K562 (cell line): ENCODE results near the gene GDF15. TPM values are rescaled to one million over a fixed set of nuclear protein-coding genes. Genes with fewer than 3 reads are reported as not detected.

ENCODE experiments used
- CBFA2T2 ChIP-seq: fragments of 450-650 bp; conservative IDR thresholded peaks from 2 replicates; pipeline ENCODE4 v1.6.1; 2017; ENCODE audit warnings: mild to moderate bottlenecking
- E2F3 ChIP-seq: fragments of 250-450 bp; sonication (Bioruptor Pico); IDR thresholded peaks from 2 replicates; pipeline ENCODE4 v1.4.0; 2020; ENCODE audit warnings: mild to moderate bottlenecking
- ELK3 ChIP-seq: fragments of 450-650 bp; formaldehyde crosslinking; IDR thresholded peaks from 2 replicates; pipeline ENCODE4 v1.4.0; 2020; ENCODE audit warnings: mild to moderate bottlenecking
- GABPB1 ChIP-seq: sonication (generic); formaldehyde crosslinking; IDR thresholded peaks from 2 replicates; pipeline ENCODE4 v1.8.0; 2022; ENCODE audit warnings: mild to moderate bottlenecking, missing genetic modification reagents
- KAT7 ChIP-seq: sonication (generic); formaldehyde crosslinking; IDR thresholded peaks from 2 replicates; pipeline ENCODE4 v1.8.0; 2022; ENCODE audit warnings: missing genetic modification reagents, mild to moderate bottlenecking, borderline replicate concordance
- NR2C1 ChIP-seq, 2 experiments: fragments of 450-650 bp; IDR thresholded peaks; 2 replicates each; pipeline ENCODE4 v1.6.1; 2017; ENCODE audit warnings: mild to moderate bottlenecking in 2 of 2, antibody characterized with exemption in 1 of 2, inconsistent platforms in 1 of 2, missing compliant biosample characterization in 1 of 2, missing genetic modification characterization in 1 of 2
- PCBP1 ChIP-seq: fragments of 200-400 bp; formaldehyde crosslinking; IDR thresholded peaks from 2 replicates; pipeline ENCODE4 v1.6.1; 2018; ENCODE audit warnings: mild to moderate bottlenecking, low read depth, low read length; ENCODE audit not compliant: poor library complexity, severe bottlenecking
- POLR2G ChIP-seq: fragments of 200-400 bp; formaldehyde crosslinking; IDR thresholded peaks from 2 replicates; pipeline ENCODE4 v1.6.1; 2017; ENCODE audit warnings: low read depth, mild to moderate bottlenecking, antibody characterized with exemption, low read length, moderate library complexity
- RCOR1 ChIP-seq, 2 experiments: IDR thresholded peaks; 2 replicates each; pipeline ENCODE4 v1.6.1; 2012; ENCODE audit warnings: low read depth in 2 of 2, low read length in 2 of 2, borderline replicate concordance in 1 of 2, improper control_type of control experiment in 1 of 2
- ZBED1 ChIP-seq: IDR thresholded peaks from 2 replicates; pipeline ENCODE4 v1.6.1; 2014
- ZBTB40 ChIP-seq, 2 experiments: fragments of 450-650 bp in 1 of 2; sonication (generic) in 1 of 2; formaldehyde crosslinking in 1 of 2; IDR thresholded peaks; 2 replicates each; pipeline versions ENCODE4 v1.7.1 to v1.9.0; 2016 to 2022; ENCODE audit warnings: inconsistent platforms in 1 of 2, mild to moderate bottlenecking in 1 of 2, missing genetic modification reagents in 1 of 2
- ZC3H11A ChIP-seq: IDR thresholded peaks from 2 replicates; pipeline ENCODE4 v1.6.1; 2012; ENCODE audit warnings: low read depth, low read length, improper control_type of control experiment
- ZNF174 ChIP-seq: fragments of 250-450 bp; sonication (Bioruptor Pico); IDR thresholded peaks from 2 replicates; pipeline ENCODE4 v1.4.0; 2020; ENCODE audit warnings: mild to moderate bottlenecking
- ZNF280A ChIP-seq: fragments of 450-650 bp; IDR thresholded peaks from 2 replicates; pipeline ENCODE4 v1.6.1; 2018; ENCODE audit warnings: mild to moderate bottlenecking, low read depth; ENCODE audit not compliant: partially characterized antibody
- ZNF77 ChIP-seq: fragments of 250-450 bp; sonication (Bioruptor Pico); IDR thresholded peaks from 2 replicates; pipeline ENCODE4 v1.5.0; 2020
- polyA plus RNA-seq, 8 experiments: library from polyadenylated mRNA; depleted of rRNA in 4 of 8; stranded (reverse) in 5 of 8; unstranded in 3 of 8; fragments of >200 nt; fragmentation: Nextera tagmentation in 2 of 8; fragmentation: Illumina TruSeq in 1 of 8; extraction: Ambion mirVana in 2 of 8; extraction: Trizol in 1 of 8; gene quantifications; 2 replicates each; pipeline versions ENCODE4 v1.2.1 to v1.2.3, GENCODE V29; 2011 to 2014; ENCODE audit warnings: inconsistent platforms in 1 of 8, missing spikeins in 1 of 8
- total RNA-seq, 7 experiments: library from RNA; depleted of rRNA in 6 of 7; stranded (reverse); fragments of >200 nt in 6 of 7; fragmentation: Illumina TruSeq in 2 of 7; extraction: Trizol in 2 of 7; gene quantifications; 2 replicates each; pipeline versions ENCODE4 v1.2.1 to v1.2.3, GENCODE V29; 2011 to 2021; ENCODE audit warnings: low replicate concordance in 1 of 7

The GDF15 gene
- total and polyA plus RNA-seq, 9 of the 15 experiments (the other 6 are each of a cell fraction or from before 2014, with no cell fraction given), result 2.3 to 82.4 (median 12.5) TPM

GRCh38 chr19:18433015-18433691 is 47.2 kb downstream of the GDF15 start (continued):
- TF ChIP-seq ZNF280A, result no peak
- TF ChIP-seq ZNF174, result no peak
- TF ChIP-seq ZBTB40 (IDR thresholded peaks at IDR 0.05), result 0 out of 2 replicates have a peak, but pooled peaks have one; percentile 31
- no peak for TF ChIP-seq ZBTB40 (CRISPR knock-in tag; IDR thresholded peaks at IDR 0.05)
- no peak for TF ChIP-seq ZNF77 (CRISPR knock-in tag)
- TF ChIP-seq PCBP1, result no peak
- peak; percentile 74 for TF ChIP-seq GABPB1 (CRISPR knock-in tag)
- no peak for TF ChIP-seq NR2C1 (IDR thresholded peaks at IDR 0.05)
- TF ChIP-seq NR2C1 (tag; IDR thresholded peaks at IDR 0.05), result no peak
- no peak for TF ChIP-seq E2F3 (CRISPR knock-in tag)
- no peak for TF ChIP-seq ELK3
- TF ChIP-seq RCOR1 (IDR thresholded peaks at IDR 0.05; ENCODE audit: borderline replicate concordance in 1 of 2, low read depth in 2 of 2, low read length in 2 of 2), result no peak
- TF ChIP-seq CBFA2T2, result 0 out of 2 replicates have a peak, but pooled peaks have one; percentile 10
- no peak for TF ChIP-seq ZC3H11A
- no peak for TF ChIP-seq ZBED1
- 0 out of 2 replicates have a peak, but pooled peaks have one; percentile 39 for TF ChIP-seq KAT7 (CRISPR knock-in tag)
- TF ChIP-seq POLR2G, result peak; percentile 89
